Stimulated activated CD4-positive, alpha-beta T cell treated with anti-CD3 and anti-CD28 coated beads, Interleukin-12 subunit alpha, Interleukin-12 subunit beta, amount 100 ng/mL, for 48 hours (primary cell): ENCODE measurements around the gene ATP5MK.
A peak's percentile ranks its signal among the peaks of the same experiment; 100 is the strongest.
"Not testable (repeated sequence)": the region's sequence is repeated elsewhere in the genome, so short reads cannot be mapped to it uniquely, and the experiment has no call there.

Experiments used
- DNase-seq, 3 donors: peaks; one replicate each; pipeline ENCODE4 v3.0.0-alpha.2; 2020; ENCODE audit warnings: low read depth in 2 of 3, low spot score in 1 of 3

Gene ATP5MK

GRCh38 chr10:103397191-103397825, 1.0 kb upstream of the ATP5MK start:
- no peak for DNase-seq

GRCh38 chr10:103396789-103397087, 463 bp upstream of the ATP5MK start:
- peak in 1 of 3 donors; percentile 2 for DNase-seq

- DNase-seq, result peak in 1 of 3 donors; percentile 1
These were observed 565 bp downstream of the ATP5MK start for GRCh38 chr10:103395754-103396066.

DNA sequence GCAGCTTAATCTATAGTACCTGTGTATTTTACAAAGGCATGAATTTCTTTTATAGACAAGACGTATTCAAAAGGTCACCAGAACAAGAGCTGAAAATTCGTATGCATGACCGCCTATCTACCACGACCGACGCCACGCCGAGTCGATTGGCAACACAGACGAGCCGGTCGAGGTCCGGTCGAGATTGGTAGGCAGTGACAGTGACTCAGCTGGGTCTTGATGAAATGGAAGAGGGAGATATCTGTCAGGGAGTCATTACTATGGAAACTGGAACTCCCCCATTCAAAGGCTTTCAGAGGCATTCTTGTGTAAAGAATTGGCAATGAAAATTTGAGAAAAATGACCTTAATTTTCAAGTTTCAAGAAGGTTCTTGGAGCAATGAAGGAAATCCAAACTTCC, 2.1 kb downstream of the ATP5MK start:
- no peak for DNase-seq

DNA sequence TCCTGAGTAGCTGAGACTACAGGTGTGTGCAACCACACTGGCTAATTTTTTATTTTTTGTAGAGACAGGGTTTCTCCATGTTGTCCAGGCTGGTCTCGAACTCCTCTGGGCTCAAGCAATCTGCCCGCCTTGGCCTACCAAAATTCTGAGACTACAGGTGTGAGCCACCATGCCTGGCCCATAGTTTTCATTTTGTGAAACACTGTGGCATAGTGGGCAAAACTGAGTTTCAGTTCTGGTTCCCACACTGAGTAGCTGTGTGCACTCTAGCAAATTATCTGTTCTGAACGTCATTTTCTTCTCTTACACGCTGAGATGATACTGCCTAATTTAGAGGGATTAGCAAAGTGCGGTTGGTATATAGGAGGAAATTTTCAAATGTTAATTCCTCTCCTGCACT, 13.5 kb downstream of the ATP5MK start:
- no peak for DNase-seq

DNA sequence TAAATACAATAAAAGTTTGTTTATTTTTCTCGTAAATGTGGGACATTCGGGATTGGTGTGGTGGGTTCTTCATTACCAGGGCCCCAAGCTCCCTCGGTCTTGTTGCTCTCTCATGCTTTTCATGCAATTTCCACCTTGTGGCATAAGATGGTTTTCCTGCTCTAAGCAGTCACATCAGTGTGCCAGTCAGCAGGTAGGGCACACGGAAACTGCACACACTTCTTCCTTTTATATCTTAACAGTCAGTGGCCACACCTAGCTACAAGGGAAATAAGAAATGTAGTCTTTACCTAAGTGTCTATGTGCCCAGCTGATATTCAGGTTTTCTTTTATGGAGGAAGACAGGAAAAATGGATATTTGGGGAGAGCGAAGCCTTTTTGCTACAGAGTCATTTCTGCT, 22.0 kb downstream of the ATP5MK start:
- no peak for DNase-seq

GRCh38 chr10:103373544-103373943, 22.7 kb downstream of the ATP5MK start:
- no peak for DNase-seq

- peak; percentile 84 to 95 (median 87) for DNase-seq
These were observed 28.3 kb downstream of the ATP5MK start, which contains the start of gene TAF5 for GRCh38 chr10:103367782-103368518. Gene TAF5, plus strand, starts transcription at chr10:103367976. Its CDS starts 14 bp downstream, at chr10:103367990.

- peak in 1 of 3 donors; percentile 12 for DNase-seq
These were observed 28.9 kb downstream of the ATP5MK start for GRCh38 chr10:103367379-103367781.

GRCh38 chr10:103360791-103361190, 35.5 kb downstream of the ATP5MK start:
- not testable (repeated sequence) for DNase-seq

GRCh38 chr10:103359493-103359892, 36.8 kb downstream of the ATP5MK start:
- DNase-seq, result not testable (repeated sequence)

DNA sequence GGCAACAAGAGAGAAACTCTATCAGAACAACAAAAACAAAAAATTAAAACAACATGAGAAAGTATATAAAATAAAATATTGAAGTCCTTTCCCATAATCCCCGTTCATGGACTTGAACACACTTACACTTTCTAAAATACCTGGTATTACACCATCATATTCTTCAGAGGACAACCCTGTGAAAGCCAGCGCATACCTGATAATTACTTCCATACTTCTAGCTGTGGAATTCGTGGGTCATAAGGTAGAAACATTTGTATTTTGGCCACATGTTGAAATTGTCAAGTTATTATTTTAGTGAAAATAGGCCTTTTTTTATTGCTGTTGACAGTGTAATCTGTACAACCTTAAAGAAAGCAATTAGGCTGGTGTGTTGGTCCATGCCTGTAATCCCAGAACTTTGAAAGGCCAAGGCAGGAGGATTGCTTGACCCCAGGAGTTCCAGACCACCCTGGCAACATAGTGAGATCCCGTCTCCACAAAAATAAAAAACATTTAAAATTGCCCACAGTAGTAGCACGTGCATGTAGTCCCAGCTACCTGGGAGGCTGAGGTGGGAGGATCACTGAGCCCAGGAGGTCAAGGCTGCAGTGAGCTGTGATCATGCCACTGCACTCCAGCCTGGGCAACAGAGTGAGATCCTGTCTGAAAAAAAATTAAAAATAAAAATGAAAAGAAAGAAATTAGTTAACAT, 40.2 kb downstream of the ATP5MK start:
- no peak for DNase-seq

- DNase-seq, result not testable (repeated sequence)
These were observed 41.7 kb downstream of the ATP5MK start for GRCh38 chr10:103354567-103354966.

DNA sequence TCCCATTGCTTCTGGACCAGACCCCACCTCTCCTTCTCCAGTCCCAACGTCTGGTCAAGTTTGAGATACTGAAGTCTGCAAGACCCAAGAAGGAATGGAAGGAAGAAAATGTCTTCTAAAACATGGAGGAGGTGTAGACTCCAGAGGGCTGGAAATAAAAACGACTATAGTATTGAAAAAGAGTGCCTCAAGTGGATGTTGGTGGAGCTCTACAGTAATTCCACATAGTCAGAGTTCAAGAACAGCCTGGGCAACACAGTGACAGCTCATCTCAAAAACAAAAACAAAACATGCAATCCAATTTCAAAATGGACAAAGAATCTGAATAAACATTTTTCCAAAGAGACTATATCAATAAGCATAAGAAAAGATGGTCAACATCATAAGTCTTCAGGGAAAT, 43.0 kb downstream of the ATP5MK start:
- DNase-seq, result no peak

DNA sequence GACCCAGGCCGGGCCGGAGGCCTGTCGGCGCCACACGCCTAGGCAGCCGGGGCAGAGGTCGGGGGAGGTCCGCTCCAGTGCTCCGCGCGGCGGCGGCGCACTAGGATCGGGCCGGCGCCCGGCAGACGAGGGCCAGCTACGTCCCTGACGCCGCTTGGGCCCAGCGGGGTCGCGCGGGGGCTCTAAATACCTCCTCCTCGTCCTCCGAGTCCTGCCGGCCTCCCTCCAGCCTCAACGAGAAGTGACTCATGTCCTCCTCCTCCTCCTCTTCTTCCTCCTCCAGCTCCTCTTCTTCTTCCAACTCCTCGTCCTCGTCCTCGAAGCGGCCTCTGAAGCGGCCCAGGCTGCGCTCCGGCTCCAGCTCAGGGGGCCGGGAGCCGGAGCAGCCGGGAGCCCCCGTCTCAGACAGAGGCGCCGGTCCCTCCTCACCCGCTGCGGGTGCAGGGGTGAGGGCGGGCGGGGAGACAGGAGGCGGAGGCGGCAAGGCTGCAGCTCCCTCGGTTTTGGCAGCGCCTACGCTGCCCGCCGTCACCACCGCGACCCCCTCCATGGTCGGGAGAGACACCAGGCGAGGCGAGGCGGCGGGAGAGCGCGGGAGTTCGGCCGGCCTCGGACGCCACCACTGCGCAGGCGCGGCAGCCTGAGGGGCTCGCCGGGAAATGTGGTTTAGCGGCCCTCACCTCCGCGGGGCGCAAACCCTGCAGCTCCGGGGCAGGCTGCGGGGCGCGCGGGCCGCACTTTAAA, 45.6 kb downstream of the ATP5MK start, which contains the start of gene PCGF6:
Gene PCGF6, minus strand, starts transcription at position 624 of the 744 bp plus-strand sequence. Its CDS starts 74 bp downstream, at position 550.
- DNase-seq, result peak; percentile 48 to 73 (median 62)

GRCh38 chr10:103350175-103350516, 46.1 kb downstream of the ATP5MK start:
- DNase-seq, result peak in 1 of 3 donors; percentile 3
